GM12891 (cell line): ENCODE results near the gene ROBO1.

Experiments
- POLR2A ChIP-seq: IDR thresholded peaks from 2 replicates; pipeline ENCODE4 v1.6.1; 2011; ENCODE audit warnings: low read depth, low read length, control low read depth
- TAF1 ChIP-seq: IDR thresholded peaks from 2 replicates; pipeline ENCODE4 v1.6.1; 2011; ENCODE audit warnings: low read depth, low read length, control low read depth

DNA sequence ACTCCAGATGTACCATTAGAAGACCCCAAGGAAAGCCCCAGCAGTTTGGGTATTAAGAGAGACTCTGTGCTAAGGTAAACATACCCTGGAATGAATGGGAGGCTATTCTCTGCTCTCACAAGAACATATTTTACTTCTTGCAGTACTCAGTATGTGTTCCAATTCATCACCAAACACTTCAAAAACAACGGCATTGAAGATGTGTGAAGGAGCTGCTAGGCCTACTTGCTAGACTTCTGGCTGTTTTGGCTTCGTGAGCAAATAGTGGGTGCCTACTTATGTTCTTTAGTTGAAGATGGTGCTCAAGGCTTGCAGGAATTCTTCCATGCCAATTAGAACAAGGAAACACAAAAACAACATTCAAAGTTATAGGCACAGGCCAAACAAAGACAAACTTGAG is 514.5 kb downstream of the ROBO1 start:
- TF ChIP-seq TAF1 = no peak
- TF ChIP-seq POLR2A = no peak
